ENCODE measurements around the gene FNTB. TPM values are rescaled to one million over a fixed set of nuclear protein-coding genes. Genes with fewer than 3 reads are reported as not detected.
A peak's percentile ranks its signal among the peaks of the same experiment; 100 is the strongest.

The FNTB gene
- total and polyA plus RNA-seq, 2 of the 13 experiments (the other 11 are each of a cell fraction or from before 2014, with no cell fraction given), result 23.6 to 28.5 TPM

DNA sequence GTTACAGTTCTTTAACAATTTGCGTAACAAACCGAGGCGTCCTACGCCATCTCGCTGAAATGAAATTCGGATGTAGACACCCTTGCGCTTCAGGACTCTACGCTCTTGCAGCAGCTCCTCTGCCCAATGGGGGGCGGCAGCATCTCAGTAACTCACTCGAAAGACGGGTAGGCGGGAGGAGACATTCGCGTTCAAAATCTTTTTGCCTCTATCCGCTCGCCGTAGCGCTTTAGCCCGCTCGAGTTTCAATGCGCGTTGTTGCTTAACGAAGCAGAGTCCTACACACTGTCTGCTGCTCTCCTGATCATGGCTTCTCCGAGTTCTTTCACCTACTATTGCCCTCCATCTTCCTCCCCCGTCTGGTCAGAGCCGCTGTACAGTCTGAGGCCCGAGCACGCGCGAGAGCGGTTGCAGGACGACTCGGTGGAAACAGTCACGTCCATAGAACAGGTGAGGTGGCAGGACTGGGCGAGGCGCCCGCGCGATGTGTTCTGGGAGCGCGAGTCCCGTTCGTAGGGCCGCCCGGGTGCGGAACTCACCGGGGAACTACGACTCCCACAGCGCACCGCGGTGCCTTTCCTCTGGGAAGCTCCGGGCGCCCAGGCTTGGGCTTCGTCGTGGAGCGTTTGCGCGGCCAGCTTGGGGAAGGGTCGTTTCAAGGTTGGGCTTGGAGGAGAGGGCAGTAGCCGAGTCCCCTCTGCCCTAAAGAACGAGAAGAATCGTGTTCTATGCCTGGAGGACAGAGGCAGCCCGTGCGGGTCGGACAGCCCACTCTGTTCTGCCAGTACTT lies at the start of gene FNTB (continued):
- TF ChIP-seq HNRNPUL1 (IDR thresholded peaks at IDR 0.05; ENCODE audit: low read depth, low read length) (no peak), MBD4 (IDR thresholded peaks at IDR 0.05; ENCODE audit: borderline replicate concordance, low read length) (no peak), GZF1 (CRISPR knock-in tag; IDR thresholded peaks at IDR 0.05) (peak; percentile 83; the same call in 1 of the 2 replicates), ZBTB7B (CRISPR knock-in tag; IDR thresholded peaks at IDR 0.05) (peak; percentile 65), ZNF333 (CRISPR knock-in tag; IDR thresholded peaks at IDR 0.05; ENCODE audit: borderline replicate concordance) (peak; percentile 65), STAG1 (CRISPR knock-in tag; IDR thresholded peaks at IDR 0.05) (peak; percentile 78), RBM22 (optimal IDR thresholded peaks at IDR 0.05; ENCODE audit: low read length) (no peak), THYN1 (CRISPR knock-in tag; IDR thresholded peaks at IDR 0.05; ENCODE audit: borderline replicate concordance, low read depth) (0 out of 2 replicates have a peak, but pooled peaks have one; percentile 74), ZXDC (CRISPR knock-in tag; IDR thresholded peaks at IDR 0.05) (no peak; the same call in none of the 2 replicates), CENPT (CRISPR knock-in tag; IDR thresholded peaks at IDR 0.05; ENCODE audit: low read depth) (no peak), CSRNP2 (CRISPR knock-in tag; conservative IDR thresholded peaks at IDR 0.05; ENCODE audit: low read depth) (no peak), ZNF737 (CRISPR knock-in tag; IDR thresholded peaks at IDR 0.05; ENCODE audit: borderline replicate concordance) (no peak; the same call in 1 of the 2 replicates), ATM (IDR thresholded peaks at IDR 0.05; ENCODE audit: borderline replicate concordance) (no peak), HIVEP1 (CRISPR knock-in tag; IDR thresholded peaks at IDR 0.05) (peak; percentile 48; the same call in 1 of the 2 replicates), SMAD3 (CRISPR knock-in tag; IDR thresholded peaks at IDR 0.05) (peak; percentile 60), ZBTB49 (CRISPR knock-in tag; IDR thresholded peaks at IDR 0.05; ENCODE audit: borderline replicate concordance) (no peak), KLF6 (CRISPR knock-in tag; IDR thresholded peaks at IDR 0.05) (peak; percentile 84)
- TF ChIP-seq, protein P1, sequence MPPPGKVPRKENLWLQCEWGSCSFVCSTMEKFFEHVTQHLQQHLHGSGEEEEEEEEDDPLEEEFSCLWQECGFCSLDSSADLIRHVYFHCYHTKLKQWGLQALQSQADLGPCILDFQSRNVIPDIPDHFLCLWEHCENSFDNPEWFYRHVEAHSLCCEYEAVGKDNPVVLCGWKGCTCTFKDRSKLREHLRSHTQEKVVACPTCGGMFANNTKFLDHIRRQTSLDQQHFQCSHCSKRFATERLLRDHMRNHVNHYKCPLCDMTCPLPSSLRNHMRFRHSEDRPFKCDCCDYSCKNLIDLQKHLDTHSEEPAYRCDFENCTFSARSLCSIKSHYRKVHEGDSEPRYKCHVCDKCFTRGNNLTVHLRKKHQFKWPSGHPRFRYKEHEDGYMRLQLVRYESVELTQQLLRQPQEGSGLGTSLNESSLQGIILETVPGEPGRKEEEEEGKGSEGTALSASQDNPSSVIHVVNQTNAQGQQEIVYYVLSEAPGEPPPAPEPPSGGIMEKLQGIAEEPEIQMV (CRISPR knock-in tag; IDR thresholded peaks at IDR 0.05; ENCODE audit: low read depth), result 0 out of 2 replicates have a peak, but pooled peaks have one; percentile 72
